ENCODE results near the gene AQP2. TPM values are rescaled to one million over a fixed set of nuclear protein-coding genes. Genes with fewer than 3 reads are reported as not detected.

AQP2 gene
- total RNA-seq, 6 experiments from 2014 or later = not detected

GRCh38 chr12:49946497-49946896, 4.0 kb upstream of the AQP2 start:
- Histone ChIP-seq H3K36me3 (no peaks in the 10 kb centered on the region), H3K27me3 (no peaks in the 10 kb centered on the region), H3K4me1 (peaks cover 0 to 7% (median 0%) of the 10 kb centered on the region in 4 donors), H3K9me3 (no peaks in the 10 kb centered on the region), H3K4me3 (no peak overlapping the region), H3K27ac (no peak overlapping the region)
- ATAC-seq (no peak), DNase-seq (no peak)
- intact Hi-C loops (cut with DNase I) = no loop called here
- WGBS (ENCODE audit: insufficient coverage, low coverage, low lambda C conversion rate, missing lambda C conversion rate) = 69% methylated on average over 3 of the region's 3 CpGs
- TF ChIP-seq POLR2A (IDR thresholded peaks at IDR 0.05) = no peak
- TF ChIP-seq CTCF (IDR thresholded peaks at IDR 0.05) = no peak

- Histone ChIP-seq H3K27ac (no peak overlapping the region), H3K27me3 (no peaks in the 10 kb centered on the region), H3K4me1 (peaks cover 0 to 11% (median 0%) of the 10 kb centered on the region in 4 donors), H3K9me3 (no peaks in the 10 kb centered on the region), H3K4me3 (no peak overlapping the region), H3K36me3 (no peaks in the 10 kb centered on the region)
- TF ChIP-seq POLR2A (IDR thresholded peaks at IDR 0.05) (no peak), CTCF (IDR thresholded peaks at IDR 0.05) (no peak)
- 58% methylated on average over 4 of the region's 7 CpGs for WGBS (ENCODE audit: insufficient coverage, low coverage, low lambda C conversion rate, missing lambda C conversion rate)
- intact Hi-C loops (cut with DNase I) = no loop called here
- no peak for DNase-seq
- ATAC-seq = no peak
Observed at GRCh38 chr12:49947593-49948226, 2.8 kb upstream of the AQP2 start.

- intact Hi-C loops (cut with DNase I) = no loop called here
- TF ChIP-seq POLR2A (IDR thresholded peaks at IDR 0.05) (no peak), CTCF (IDR thresholded peaks at IDR 0.05) (no peak)
- no peaks in the 10 kb centered on the region for H3K9me3 ChIP-seq
- no peaks in the 10 kb centered on the region for H3K36me3 ChIP-seq
- H3K27ac ChIP-seq = no peak overlapping the region
- H3K4me1 ChIP-seq = peaks cover 0 to 13% (median 0%) of the 10 kb centered on the region in 4 donors
- H3K4me3 ChIP-seq = no peak overlapping the region
- no peaks in the 10 kb centered on the region for H3K27me3 ChIP-seq
- peak in 1 of 3 donors; percentile 30 for DNase-seq
- no peak for ATAC-seq
- WGBS (ENCODE audit: insufficient coverage, low coverage, low lambda C conversion rate, missing lambda C conversion rate) = 76% methylated on average over 10 of the region's 13 CpGs
Observed at GRCh38 chr12:49948866-49949845, 1.4 kb upstream of the AQP2 start.

GRCh38 chr12:49949866-49950265, 671 bp upstream of the AQP2 start:
- 100% methylated on average over 2 of the region's 3 CpGs for WGBS (ENCODE audit: insufficient coverage, low coverage, low lambda C conversion rate, missing lambda C conversion rate)
- Histone ChIP-seq H3K4me1 (peaks cover 0 to 13% (median 0%) of the 10 kb centered on the region in 4 donors), H3K27ac (no peak overlapping the region), H3K27me3 (no peaks in the 10 kb centered on the region), H3K4me3 (no peak overlapping the region), H3K36me3 (no peaks in the 10 kb centered on the region), H3K9me3 (no peaks in the 10 kb centered on the region)
- TF ChIP-seq CTCF (IDR thresholded peaks at IDR 0.05) (no peak), POLR2A (IDR thresholded peaks at IDR 0.05) (no peak)
- ATAC-seq = no peak
- no peak for DNase-seq
- intact Hi-C loops (cut with DNase I) = no loop called here
